ENCODE measurements around the gene CEND1.

- TF ChIP-seq CTCF (IDR thresholded peaks at IDR 0.05) (no peak), POLR2A (IDR thresholded peaks at IDR 0.05) (no peak)
Observed at GRCh38 chr11:782264-783174, 7.4 kb downstream of the CEND1 start.

All from gastroesophageal sphincter (tissue), 3 donors.